HCT116 (cell line): Measurements from ENCODE around the gene ASRGL1. TPM values are rescaled to one million over a fixed set of nuclear protein-coding genes. Genes with fewer than 3 reads are reported as not detected.
"Not testable (repeated sequence)": the region's sequence is repeated elsewhere in the genome, so short reads cannot be mapped to it uniquely, and the experiment has no call there.

ENCODE experiments used
- ATAC-seq: fragments of 200-7000 bp; cut with Tn5 transposase; 2 replicates; pipeline ENCODE4 v1.9.1; 2020; ENCODE audit warnings: mild to moderate bottlenecking, moderate library complexity
- BruUV-seq: library from RNA; stranded (reverse); fragments of 400-500 nt; replicated peaks from 2 replicates; lab custom pipeline; 2021; lab: Mats Ljungman, UMichigan
- CTCF ChIA-PET: fragments of 300-600 bp; sonication (Branson Sonifier 250); formaldehyde crosslinking; loops from one replicate; lab custom pipeline; 2021; ENCODE audit warnings: antibody characterized with exemption; lab: Charles Lee
- POLR2A ChIA-PET: fragments of 300-600, 350-600 bp; sonication (Branson Sonifier 250); formaldehyde crosslinking; loops from one replicate; lab custom pipeline; 2021; ENCODE audit warnings: antibody characterized with exemption; lab: Charles Lee
- RAD21 ChIA-PET, 2 experiments: fragments of 300-600 bp; sonication (Branson Sonifier 250); formaldehyde crosslinking; loops; one replicate each; lab custom pipeline; 2023; ENCODE audit warnings: low total read pairs in 2 of 2; ENCODE audit not compliant: uncharacterized antibody in 2 of 2, unreplicated experiment in 2 of 2, low non-redundant PET in 1 of 2; lab: Charles Lee
- DNase-seq: peaks from one replicate; pipeline ENCODE4 v3.0.0-alpha.2; 2010; ENCODE audit warnings: low read depth, low spot score
- H2AFZ ChIP-seq: fragments of 200-600 bp; shearing (Covaris generic), sonication (generic); 2 replicates; pipeline ENCODE4 v1.6.1; 2017; ENCODE audit warnings: low read depth, mixed run types, mixed read lengths, antibody characterized with exemption, low read length; ENCODE audit not compliant: poor library complexity, severe bottlenecking
- H3K27ac ChIP-seq: 2 replicates; pipeline ENCODE4 v1.5.1; 2012; ENCODE audit warnings: low read depth, low read length
- H3K27me3 ChIP-seq: fragments of 200-600 bp; sonication (generic); 2 replicates; pipeline ENCODE4 v1.6.1; 2016; ENCODE audit warnings: mixed run types, low read length, mixed read lengths; ENCODE audit not compliant: insufficient read depth
- H3K36me3 ChIP-seq, 2 experiments: fragments of 200-500 bp in 1 of 2; fragments of 200-600 bp in 1 of 2; sonication (Bioruptor generic) in 1 of 2; sonication (generic) in 1 of 2; 2 replicates each; pipeline versions ENCODE4 v1.5.1 to v1.6.1; 2014 to 2016; ENCODE audit warnings: low read length in 2 of 2, inconsistent platforms in 1 of 2, mixed read lengths in 1 of 2, mixed run types in 1 of 2; ENCODE audit not compliant: insufficient read depth in 2 of 2, control insufficient read depth in 1 of 2
- H3K4me1 ChIP-seq, 2 experiments: fragments of 200-600 bp in 1 of 2; sonication (generic) in 1 of 2; 2 replicates each; pipeline versions ENCODE4 v1.5.1 to v1.6.1; 2012 to 2017; ENCODE audit warnings: low read length in 2 of 2, inconsistent platforms in 1 of 2, mild to moderate bottlenecking in 1 of 2, mixed read lengths in 1 of 2, mixed run types in 1 of 2, moderate library complexity in 1 of 2; ENCODE audit not compliant: insufficient read depth in 2 of 2, control insufficient read depth in 1 of 2
- H3K4me2 ChIP-seq: fragments of 200-600 bp; sonication (generic); 2 replicates; pipeline ENCODE4 v1.6.1; 2017; ENCODE audit warnings: mixed run types, low read length, mixed read lengths
- H3K4me3 ChIP-seq, 2 experiments: fragments of 200-600 bp in 1 of 2; sonication (generic) in 1 of 2; replicated peaks in 1 of 2; 2 replicates each; pipeline ENCODE4 v1.5.1; 2011 to 2016; ENCODE audit warnings: low read length in 2 of 2, control low read depth in 1 of 2, low read depth in 1 of 2, mild to moderate bottlenecking in 1 of 2, mixed read lengths in 1 of 2, mixed run types in 1 of 2
- H3K79me2 ChIP-seq: fragments of 200-600 bp; sonication (generic); 2 replicates; pipeline ENCODE4 v1.6.1; 2017; ENCODE audit warnings: mild to moderate bottlenecking, mixed run types, low read length, moderate library complexity, mixed read lengths; ENCODE audit not compliant: insufficient read depth
- H3K9ac ChIP-seq: fragments of 200-600 bp; sonication (generic); 2 replicates; pipeline ENCODE4 v1.6.1; 2016; ENCODE audit warnings: low read length, mixed read lengths
- H3K9me2 ChIP-seq: fragments of 200-600 bp; sonication (generic), shearing (Covaris generic); 2 replicates; pipeline ENCODE4 v1.6.1; 2017; ENCODE audit warnings: mixed run types, mild to moderate bottlenecking, moderate library complexity; ENCODE audit not compliant: insufficient read depth
- H3K9me3 ChIP-seq, 2 experiments: fragments of 200-500 bp in 1 of 2; fragments of 200-600 bp in 1 of 2; sonication (Bioruptor generic) in 1 of 2; sonication (generic) in 1 of 2; 2 replicates each; pipeline ENCODE4 v1.6.1; 2014 to 2017; ENCODE audit warnings: low read length in 2 of 2, mixed read lengths in 2 of 2, inconsistent platforms in 1 of 2, low read depth in 1 of 2, mild to moderate bottlenecking in 1 of 2, mixed run types in 1 of 2, moderate library complexity in 1 of 2; ENCODE audit not compliant: control insufficient read depth in 1 of 2, insufficient read depth in 1 of 2
- H4K20me1 ChIP-seq: fragments of 200-600 bp; sonication (generic), shearing (Covaris generic); 2 replicates; pipeline ENCODE4 v1.6.1; 2017; ENCODE audit warnings: mixed run types, mild to moderate bottlenecking, moderate library complexity; ENCODE audit not compliant: insufficient read depth
- ATF3 ChIP-seq: IDR thresholded peaks from 2 replicates; pipeline ENCODE4 v1.6.1; 2012
- CTCF ChIP-seq, 3 experiments: fragments of 200-600 bp in 1 of 3; sonication (generic) in 1 of 3; IDR thresholded peaks in 2 of 3; conservative IDR thresholded peaks in 1 of 3; 2 replicates each; pipeline ENCODE4 v1.5.1; 2012 to 2017; ENCODE audit warnings: low read depth in 2 of 3, low read length in 2 of 3, antibody characterized with exemption in 1 of 3, borderline replicate concordance in 1 of 3, control low read depth in 1 of 3, mild to moderate bottlenecking in 1 of 3, mixed read lengths in 1 of 3, mixed run types in 1 of 3, moderate library complexity in 1 of 3; ENCODE audit not compliant: insufficient read depth in 1 of 3
- MAX ChIP-seq: IDR thresholded peaks from 2 replicates; pipeline ENCODE4 v1.6.1; 2012
- RAD21 ChIP-seq: IDR thresholded peaks from 2 replicates; pipeline ENCODE4 v1.6.1; 2012; ENCODE audit warnings: low read depth, mild to moderate bottlenecking
- REST ChIP-seq: IDR thresholded peaks from 2 replicates; pipeline ENCODE4 v1.6.1; 2012; ENCODE audit warnings: low read depth
- ZFX ChIP-seq: fragments of 450-650 bp; IDR thresholded peaks from 2 replicates; pipeline ENCODE4 v1.6.1; 2017
- intact Hi-C: fragments of 100-400 bp; cut with micrococcal nuclease; formaldehyde crosslinking; loops from 2 replicates; pipeline ENCODE4 v1.10.0; 2022
- total RNA-seq: library from RNA; stranded (reverse); gene quantifications from one replicate; pipeline ENCODE4 v1.2.1, GENCODE V29; 2021; ENCODE audit not compliant: unreplicated experiment

The ASRGL1 gene
- total RNA-seq, 1 experiment from 2014 or later: 27.6 TPM

GRCh38 chr11:62322524-62322923, 14.7 kb upstream of the ASRGL1 start (continued):
- TF ChIP-seq REST (no peak), RAD21 (no peak), MAX (no peak), ZFX (no peak)

GRCh38 chr11:62324731-62325556, 12.3 kb upstream of the ASRGL1 start:
- ChIA-PET RAD21 (no interaction called here), POLR2A (no interaction called here)
- Histone ChIP-seq H2AFZ (no peak overlapping the region), H3K27ac (no peak overlapping the region), H3K9ac (no peak overlapping the region), H3K9me3 (no peaks in the 10 kb centered on the region), H3K4me1 (no peaks in the 10 kb centered on the region), H3K4me3 (no peak overlapping the region)
- intact Hi-C loops: loop anchor here (1.0 kb wide), 2 partner anchors 108 to 154 kb away; no protein-coding TSS in a partner anchor
- BruUV-seq: no TSS peak
- peak; percentile 100 for ATAC-seq
- TF ChIP-seq ATF3: no peak
- peak; percentile 90 to 97 (median 93) for TF ChIP-seq CTCF (IDR thresholded peaks at IDR 0.05 in 2 of 3, conservative IDR thresholded peaks at IDR 0.05 in 1 of 3; ENCODE audit: borderline replicate concordance in 1 of 3, insufficient read depth in 1 of 3, low read depth in 2 of 3, low read length in 2 of 3)
- TF ChIP-seq RAD21: peak; percentile 86
- TF ChIP-seq, all 23 proteins: peak for 2
- Histone ChIP-seq H3K36me3 (no peaks in the 10 kb centered on the region), H3K27me3 (no peaks in the 10 kb centered on the region), H3K9me2 (no peaks in the 10 kb centered on the region), H3K4me2 (no peak overlapping the region), H3K79me2 (no peaks in the 10 kb centered on the region), H4K20me1 (no peaks in the 10 kb centered on the region)
- DNase-seq: peak; percentile 34
- CTCF ChIA-PET: interaction anchor here (1.0 kb wide), 1 partner anchor 108 kb away, joined by 3 read pairs; no protein-coding TSS in a partner anchor

GRCh38 chr11:62325781-62326180, 11.5 kb upstream of the ASRGL1 start:
- H3K4me3 ChIP-seq, H3K9ac ChIP-seq, H4K20me1 ChIP-seq, H3K9me2 ChIP-seq, H3K27me3 ChIP-seq, POLR2A ChIA-PET, ATAC-seq, H2AFZ ChIP-seq, H3K4me1 ChIP-seq, H3K4me2 ChIP-seq, H3K27ac ChIP-seq, DNase-seq, RAD21 ChIA-PET, H3K79me2 ChIP-seq, BruUV-seq, H3K9me3 ChIP-seq, H3K36me3 ChIP-seq: not testable (repeated sequence)
- CTCF ChIA-PET: interaction anchor here (1.0 kb wide), 1 partner anchor 109 kb away, joined by 3 read pairs; no protein-coding TSS in a partner anchor
- intact Hi-C loops: loop anchor here (1.0 kb wide), 2 partner anchors 108 to 154 kb away; no protein-coding TSS in a partner anchor
